NCI-H1092 (cell line): ENCODE results near the gene ESX1.
"Not testable (repeated sequence)": the region's sequence is repeated elsewhere in the genome, so short reads cannot be mapped to it uniquely, and the experiment has no call there.

Experiments
- DNase-seq: peaks from one replicate; lab custom pipeline; 2025; lab: John Stamatoyannopoulos, UW

ESX1 gene

DNA sequence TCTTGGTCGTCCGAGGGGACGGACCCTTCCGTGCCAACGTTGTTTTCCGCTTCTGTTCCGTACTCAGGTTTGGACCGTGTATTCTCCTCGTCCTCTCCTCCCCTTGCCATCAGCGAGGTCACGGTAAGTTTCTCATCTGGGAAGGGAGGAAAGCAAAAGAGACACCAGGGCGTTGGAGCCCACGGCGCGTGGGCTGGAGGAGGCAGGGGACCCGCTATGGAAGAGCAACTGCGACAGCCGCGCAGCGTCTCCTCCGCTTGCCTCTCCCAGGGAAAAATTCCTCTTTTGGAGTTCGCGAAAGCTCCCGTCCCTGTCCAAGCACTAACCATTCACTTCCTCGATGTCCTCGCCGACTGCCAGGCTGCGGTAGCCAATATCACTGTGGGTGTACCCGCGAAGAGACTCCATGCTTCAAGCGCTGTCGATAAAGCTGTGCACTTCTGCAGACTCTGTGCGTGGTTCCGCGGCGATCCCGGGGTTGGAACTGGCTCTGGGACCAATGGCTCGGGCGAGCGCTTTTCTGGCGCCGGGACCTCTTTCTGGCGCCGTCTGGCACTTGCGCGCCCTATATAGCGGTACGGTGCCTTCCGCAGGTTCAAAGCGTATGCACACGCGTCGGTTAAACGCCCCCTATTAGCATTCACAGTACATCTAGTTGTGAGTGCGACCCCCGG is at the start of gene ESX1:
Gene ESX1, minus strand, starts transcription at position 492 of the 674 bp plus-strand sequence. Its CDS starts 84 bp downstream, at position 408.
- DNase-seq, result no peak

DNA sequence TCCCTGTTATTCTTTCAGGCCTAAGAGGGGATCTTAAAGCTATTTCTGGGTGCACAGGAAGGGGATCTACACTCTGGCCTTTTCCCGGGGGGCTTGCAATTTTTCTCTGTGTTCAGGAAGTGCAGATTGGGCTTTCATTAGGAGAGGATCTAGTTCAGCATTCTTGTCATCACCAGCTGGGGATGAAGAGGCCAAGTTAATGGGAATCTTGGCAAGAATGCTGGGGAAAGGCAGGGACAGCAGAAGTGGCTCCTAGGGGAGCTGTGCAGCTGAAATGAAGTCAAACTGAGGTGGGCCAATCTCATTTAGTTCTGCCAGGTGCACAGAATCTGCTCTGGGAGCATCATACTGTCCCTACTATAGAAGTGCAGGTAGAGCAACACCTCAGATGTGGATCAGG is 40.9 kb upstream of the ESX1 start:
- no peak for DNase-seq

DNA sequence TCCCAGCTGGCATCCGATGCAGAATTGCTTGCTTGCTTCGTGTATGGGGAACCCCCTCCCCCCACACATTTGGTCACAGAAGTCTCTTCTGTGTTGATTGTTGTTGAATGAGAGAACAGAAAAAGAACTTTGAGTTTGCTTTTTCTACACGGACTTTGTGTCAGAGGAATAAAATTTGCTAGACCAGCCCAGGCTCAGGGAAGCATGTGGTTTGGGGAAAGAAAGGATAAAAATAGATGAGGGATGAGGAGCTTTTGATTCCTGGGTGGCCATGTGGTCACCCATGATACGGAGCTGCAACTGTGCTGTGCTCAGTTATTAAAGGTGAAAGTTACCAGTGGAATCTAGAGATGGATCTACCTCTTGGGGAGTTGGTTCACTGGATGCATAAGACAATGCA is 34.2 kb upstream of the ESX1 start:
- no peak for DNase-seq

DNA sequence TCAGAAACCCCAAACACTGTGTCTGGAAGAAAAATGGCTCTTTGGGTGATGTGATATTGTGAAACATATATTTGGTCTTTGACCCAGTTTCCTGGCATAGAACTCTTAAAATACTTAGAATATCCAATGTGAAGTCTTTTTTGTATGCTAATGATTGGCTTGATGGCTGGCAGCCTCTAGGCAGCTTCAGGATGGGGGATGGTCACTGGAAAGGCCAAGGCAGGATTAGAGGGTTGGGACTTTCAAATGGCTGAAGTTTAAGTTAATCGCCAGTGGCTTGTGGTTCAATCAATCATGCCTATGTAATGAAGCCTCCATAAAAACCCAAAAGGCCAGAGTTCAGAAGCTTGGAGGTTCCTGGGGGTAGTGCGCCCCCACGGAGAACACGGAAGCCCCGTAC is 33.5 kb upstream of the ESX1 start:
- DNase-seq, result no peak

DNA sequence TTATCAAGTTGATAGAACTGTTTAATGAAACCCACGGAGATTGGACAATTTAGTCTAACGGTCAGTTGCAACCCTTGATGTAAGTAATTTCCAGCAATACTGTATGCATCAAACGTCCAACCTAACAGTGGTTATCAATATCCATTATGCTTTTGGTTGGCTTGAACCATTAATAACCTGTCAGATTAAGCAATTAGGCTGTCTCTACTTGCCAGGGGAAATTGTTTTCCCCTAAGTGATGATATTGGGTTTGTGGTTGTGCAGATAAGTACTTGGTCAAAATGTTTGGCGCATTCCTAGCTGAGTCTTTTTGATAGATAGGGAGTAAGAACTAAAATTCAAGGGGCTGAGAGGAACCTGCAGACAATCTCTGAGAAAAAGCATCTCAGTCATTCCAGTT is 30.5 kb upstream of the ESX1 start:
- DNase-seq, result no peak

DNA sequence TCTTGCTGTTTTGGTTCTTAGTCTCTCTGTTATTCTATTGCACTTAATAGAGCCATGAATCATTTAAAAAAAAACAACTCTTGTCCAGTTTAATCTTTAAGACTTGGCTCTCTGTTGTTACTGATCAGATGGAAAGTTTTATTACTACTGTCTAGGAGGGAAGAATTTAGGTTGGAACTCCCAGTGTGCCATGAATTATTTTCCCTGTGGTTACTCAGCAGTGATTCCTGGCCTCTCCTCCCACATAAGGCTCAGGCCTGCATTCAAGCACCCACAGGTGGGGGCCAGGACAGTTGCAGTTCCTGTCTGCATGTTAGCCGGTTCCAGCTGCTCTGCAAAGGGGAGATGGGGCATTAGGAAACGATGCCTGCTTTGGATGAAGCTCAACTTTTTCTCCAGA is 29.8 kb upstream of the ESX1 start:
- DNase-seq, result no peak

DNA sequence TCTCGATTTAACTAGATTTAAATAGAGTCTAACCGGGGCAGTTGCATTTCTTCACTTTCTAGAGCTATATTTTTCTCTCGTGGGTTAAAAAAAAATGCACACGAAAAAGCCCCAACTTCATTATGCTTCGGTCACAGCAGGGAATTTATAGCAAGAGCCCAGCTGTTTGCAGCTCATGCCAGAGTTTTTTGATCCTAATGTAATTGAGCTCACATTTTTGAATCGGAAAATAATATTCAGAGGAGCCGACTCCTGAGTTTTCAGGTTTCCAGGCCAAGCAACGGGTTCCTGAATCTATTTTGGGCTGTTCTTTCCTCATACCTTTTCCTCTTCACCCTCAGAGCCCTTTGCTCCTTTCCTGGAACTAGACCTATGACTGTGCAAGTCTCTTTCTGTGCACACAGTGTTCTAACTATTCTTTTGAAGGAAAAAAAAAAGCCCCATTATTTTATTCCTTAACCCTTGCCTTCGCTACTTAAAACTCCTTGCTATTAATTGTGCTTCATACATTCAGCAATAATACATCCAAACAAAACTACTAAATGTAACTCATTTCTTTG is 27.5 kb upstream of the ESX1 start:
- no peak for DNase-seq

DNA sequence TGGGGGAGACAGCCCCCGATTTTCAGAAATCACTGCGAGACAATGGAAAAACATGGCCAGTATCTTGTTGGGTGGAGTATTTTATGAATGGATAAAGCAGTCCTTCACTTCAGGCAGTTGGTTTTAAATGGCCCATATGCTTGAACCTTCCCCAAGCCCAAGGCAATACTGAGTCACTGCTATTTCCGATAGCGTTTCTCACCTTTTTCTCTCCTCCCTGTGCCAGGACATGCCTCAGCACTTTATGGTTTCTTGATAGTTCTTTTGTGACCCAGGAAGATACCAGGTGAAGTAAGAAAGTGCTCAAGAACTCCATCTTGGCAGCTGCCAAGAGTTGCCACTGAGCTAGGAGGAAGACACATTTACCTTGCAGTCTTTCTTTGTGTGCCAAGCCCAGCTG is 26.8 kb upstream of the ESX1 start:
- no peak for DNase-seq

DNA sequence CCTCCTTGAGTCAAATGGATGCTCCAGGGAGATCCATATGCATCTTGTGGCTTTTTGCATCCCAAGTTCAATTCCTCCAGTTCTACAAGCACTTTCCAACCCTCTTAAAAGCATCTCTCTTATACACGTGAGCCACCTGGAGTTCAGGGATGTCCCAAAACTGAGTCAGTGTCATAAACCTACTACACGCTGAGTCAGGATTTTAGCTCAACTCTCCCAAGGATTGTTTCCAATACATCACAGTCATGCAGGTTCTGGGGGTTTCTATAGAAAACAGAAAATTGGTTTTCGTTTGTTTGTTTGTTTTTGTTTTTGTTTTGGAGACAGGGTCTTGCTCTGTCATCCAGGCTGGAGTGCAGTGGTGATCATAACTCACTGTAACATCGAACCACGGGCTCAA is 25.9 kb upstream of the ESX1 start:
- DNase-seq, result no peak

DNA sequence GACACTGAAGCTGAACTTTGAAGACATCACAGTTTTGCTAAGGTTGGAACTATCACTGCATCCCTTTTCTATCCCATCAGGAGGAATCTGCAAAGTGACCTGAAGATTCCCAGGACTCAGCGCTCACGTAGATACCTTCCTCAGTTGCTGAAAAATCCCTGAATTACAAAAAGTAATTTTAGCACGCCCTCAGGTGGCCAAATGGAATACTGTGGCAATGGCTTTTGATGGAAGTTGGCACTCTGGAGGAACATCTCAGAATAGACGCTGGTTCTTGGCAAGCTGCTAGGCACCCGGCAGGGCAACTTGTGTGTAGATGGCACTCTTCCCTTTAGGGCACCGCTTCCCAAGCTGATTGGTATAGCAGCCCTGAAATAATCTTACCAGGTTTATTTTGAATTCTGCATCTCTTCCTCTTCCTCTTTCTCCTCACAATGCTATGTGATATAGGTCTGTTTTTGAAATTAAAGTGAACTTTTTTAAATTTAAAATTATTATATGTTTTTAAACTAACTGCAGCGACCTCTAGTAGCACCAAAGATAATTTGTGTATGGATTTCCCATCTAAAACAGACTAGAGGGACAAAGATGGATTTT is 16.3 kb upstream of the ESX1 start:
- peak; percentile 27 for DNase-seq

DNA sequence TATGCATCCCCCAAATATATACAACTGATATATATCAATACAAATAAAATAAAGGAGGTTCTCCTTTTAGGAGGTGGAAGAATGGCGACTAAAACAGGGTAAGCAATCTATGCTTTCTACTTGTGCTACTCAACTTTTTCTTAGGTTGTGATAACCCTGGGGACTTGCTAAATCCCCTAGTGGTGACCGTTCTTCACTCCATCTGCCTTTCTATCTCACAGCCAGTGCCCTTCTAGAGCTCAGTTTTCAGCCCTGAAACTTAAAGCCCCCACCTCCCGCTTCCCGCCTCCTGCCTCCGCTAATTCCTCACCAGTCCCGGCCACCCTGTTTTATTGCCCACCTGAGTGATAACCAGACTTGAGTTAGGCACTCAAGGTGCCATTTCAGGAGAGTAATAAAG is 15.5 kb upstream of the ESX1 start:
- no peak for DNase-seq

DNA sequence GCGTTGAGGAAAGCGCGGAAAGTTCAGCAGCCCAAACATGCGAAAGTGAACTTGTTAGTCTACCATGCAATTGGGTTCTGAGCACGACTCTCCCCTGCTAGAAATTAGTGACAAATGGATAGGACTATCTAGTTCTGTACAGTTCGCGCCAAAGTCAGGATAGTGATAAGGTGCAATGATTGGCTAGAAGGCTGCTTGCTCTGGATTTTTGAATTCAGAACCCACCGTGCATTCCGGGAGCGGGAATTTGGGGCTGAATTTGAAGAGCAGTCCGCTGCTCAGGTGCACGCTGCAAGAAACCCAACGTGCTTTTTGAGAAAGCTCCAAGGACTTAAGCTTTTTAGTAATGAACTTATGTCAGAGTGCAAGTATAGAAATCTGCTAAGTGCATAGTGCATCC is 732 bp upstream of the ESX1 start:
- DNase-seq, result no peak

DNA sequence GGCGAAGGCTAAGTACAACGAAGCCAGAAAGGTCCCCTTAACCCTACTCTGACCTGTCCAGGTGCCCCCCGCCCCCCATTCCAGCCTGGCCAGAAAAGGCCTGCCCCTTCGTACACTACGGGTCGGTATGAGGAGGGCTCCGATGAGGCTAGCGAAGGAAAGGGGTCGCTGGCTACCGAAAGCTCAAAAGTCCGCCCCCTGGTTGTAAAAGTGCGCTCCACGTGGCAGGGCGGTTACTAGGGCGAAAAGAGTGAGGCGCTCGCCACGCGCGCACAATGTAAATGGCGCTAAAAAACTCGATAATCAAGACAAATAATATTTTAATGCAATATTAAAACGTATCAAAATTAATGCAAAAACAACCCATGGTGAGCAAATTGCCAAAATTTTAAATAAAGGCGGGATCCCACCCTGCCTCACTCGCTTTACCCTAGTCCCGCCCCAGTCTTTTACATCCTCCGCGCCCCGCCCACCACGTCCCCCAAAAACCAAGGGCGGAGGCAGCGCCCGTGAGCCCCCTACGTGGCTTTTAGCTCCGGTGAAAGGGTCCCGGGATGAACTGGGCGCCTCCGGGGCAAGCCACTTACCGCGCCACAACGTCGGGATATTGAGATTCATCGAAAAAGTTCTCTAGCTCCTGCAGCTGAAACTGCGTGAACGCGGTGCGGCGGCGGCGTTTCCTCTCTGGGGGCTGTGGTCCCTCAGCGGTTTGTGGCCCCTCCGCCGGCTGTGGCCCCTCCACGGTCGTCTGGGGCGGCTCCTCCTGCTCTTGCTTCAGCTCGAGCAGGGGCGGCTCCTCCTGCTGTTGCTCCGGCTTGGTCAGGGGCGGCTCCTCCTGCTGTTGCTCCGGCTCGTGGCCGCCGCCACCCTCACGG is 929 bp downstream of the ESX1 start:
- DNase-seq, result no peak

DNA sequence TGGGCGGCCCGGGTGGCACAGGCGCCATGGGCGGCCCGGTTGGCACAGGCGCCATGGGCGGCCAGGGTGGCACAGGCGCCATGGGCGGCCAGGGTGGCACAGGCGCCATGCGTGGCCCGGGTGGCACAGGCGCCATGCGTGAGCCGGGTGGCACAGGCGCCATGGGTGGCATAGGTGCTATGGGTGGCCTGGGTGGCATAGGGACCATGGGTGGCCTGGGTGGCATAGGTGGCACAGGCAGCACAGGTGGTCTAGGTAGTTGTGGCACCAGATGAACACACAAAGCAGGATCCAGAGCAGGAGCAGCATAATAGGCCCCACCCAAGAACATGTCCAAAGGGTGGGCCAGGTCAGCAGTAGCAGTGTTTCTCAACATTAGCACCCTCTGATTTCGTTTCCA is 4.3 kb downstream of the ESX1 start:
- DNase-seq, result no peak

DNA sequence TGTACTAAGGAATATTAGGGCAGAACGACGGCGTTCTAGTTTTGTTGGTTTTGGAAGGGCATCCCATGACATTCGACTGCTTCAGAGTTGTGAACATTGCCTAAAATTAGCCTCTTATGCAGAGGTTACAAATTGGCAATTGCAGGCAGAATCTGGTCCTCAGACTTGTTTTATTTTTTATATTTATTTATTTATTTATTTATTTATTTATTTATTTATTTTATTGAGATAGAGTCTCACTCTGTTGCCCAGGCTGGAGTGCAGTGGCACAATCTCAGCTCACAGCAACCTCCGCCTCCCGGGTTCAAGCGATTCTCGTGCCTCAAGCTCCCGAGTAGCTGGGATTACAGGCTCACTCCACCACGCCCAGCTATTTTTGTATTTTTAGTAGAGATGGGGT is 24.7 kb downstream of the ESX1 start:
- DNase-seq, result not testable (repeated sequence)

DNA sequence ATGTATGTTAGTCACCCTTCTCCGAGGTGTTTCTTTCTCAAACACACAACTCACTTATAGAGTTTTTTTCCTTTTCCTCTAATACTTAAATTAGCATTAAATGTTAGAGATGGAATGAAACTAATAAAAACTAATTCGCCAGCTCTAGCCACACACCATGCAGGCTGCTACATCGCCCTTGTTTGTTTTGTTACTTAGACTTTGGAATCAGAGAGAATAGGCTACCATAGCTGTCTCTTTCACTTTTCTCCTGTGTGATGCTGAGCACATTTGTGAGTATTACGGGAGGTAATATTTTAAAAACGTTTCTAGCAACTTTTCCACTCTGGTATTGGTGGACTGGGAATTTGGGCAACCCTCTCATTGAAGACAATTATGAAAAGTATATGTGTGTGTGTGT is 43.5 kb downstream of the ESX1 start:
- DNase-seq, result no peak

DNA sequence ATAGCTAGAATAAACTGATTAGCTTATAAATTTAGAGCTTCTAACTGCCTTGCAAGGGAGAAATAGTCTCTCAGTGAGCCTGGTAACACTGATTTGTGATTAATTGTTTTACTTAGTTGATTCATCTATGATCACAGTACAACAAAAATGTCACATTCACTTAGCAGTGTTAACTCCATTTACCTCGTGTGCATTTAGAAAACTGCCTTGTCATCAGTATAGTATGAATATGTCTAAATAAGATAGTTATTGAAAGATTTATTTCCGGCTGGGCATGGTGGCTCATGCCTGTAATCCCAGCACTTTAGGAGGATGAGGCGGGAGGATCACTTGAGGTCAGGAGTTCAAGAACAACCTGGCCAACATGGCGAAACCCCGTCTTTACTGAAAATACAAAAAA is 49.2 kb downstream of the ESX1 start:
- no peak for DNase-seq
